Kidney (tissue), 14 donors: ENCODE results near the gene OR10H2. TPM values are rescaled to one million over a fixed set of nuclear protein-coding genes. Genes with fewer than 3 reads are reported as not detected.

ENCODE experiments used
- DNase-seq, 5 donors: peaks; one replicate each; pipeline ENCODE4 v3.0.0-alpha.2; 2013 to 2020
- FAIRE-seq: peaks from 2 replicates; lab custom pipeline; 2012; peaks lifted over from hg19 to GRCh38; lab: Jason Lieb, UNC
- H3K27ac ChIP-seq, 2 donors: one replicate each; pipeline ENCODE4 v1.7.0; 2013; ENCODE audit warnings: low read depth in 2 of 2, low read length in 2 of 2, inconsistent platforms in 1 of 2
- H3K27me3 ChIP-seq: one replicate; pipeline ENCODE4 v1.7.1; 2013; ENCODE audit warnings: low read length, inconsistent platforms; ENCODE audit not compliant: control insufficient read depth, insufficient read depth
- H3K36me3 ChIP-seq, 3 donors: one replicate each; pipeline versions ENCODE4 v1.7.0 to v1.7.1; 2013; ENCODE audit warnings: low read length in 3 of 3, control low read depth in 1 of 3, inconsistent platforms in 1 of 3; ENCODE audit not compliant: insufficient read depth in 3 of 3, control insufficient read depth in 2 of 3
- H3K4me1 ChIP-seq, 3 donors: one replicate each; pipeline versions ENCODE4 v1.7.0 to v1.7.1; 2013; ENCODE audit warnings: low read length in 3 of 3, inconsistent platforms in 1 of 3, low read depth in 1 of 3; ENCODE audit not compliant: control insufficient read depth in 2 of 3, insufficient read depth in 2 of 3
- H3K4me3 ChIP-seq, 3 donors: one replicate each; pipeline versions ENCODE4 v1.7.0 to v1.8.1; 2013; ENCODE audit warnings: low read length in 3 of 3, control low read depth in 1 of 3, inconsistent platforms in 1 of 3
- H3K9ac ChIP-seq, 3 donors: one replicate each; pipeline versions ENCODE4 v1.7.0 to v1.7.1; 2013; ENCODE audit warnings: low read length in 3 of 3, control low read depth in 1 of 3, inconsistent platforms in 1 of 3
- H3K9me3 ChIP-seq, 3 donors: one replicate each; pipeline versions ENCODE4 v1.7.0 to v1.7.1; 2013; ENCODE audit warnings: low read length in 3 of 3, control low read depth in 1 of 3, inconsistent platforms in 1 of 3; ENCODE audit not compliant: control insufficient read depth in 2 of 3, insufficient read depth in 1 of 3
- CTCF ChIP-seq: IDR thresholded peaks from 3 replicates; pipeline ENCODE4 v1.5.1; 2012; ENCODE audit warnings: mild to moderate bottlenecking, moderate library complexity, borderline replicate concordance; ENCODE audit not compliant: insufficient read depth; ENCODE audit errors: extremely low read depth
- intact Hi-C: fragments of 100-400 bp; cut with DNase I; formaldehyde crosslinking; loops from one replicate; pipeline ENCODE4 v1.11.1; 2022
- polyA plus RNA-seq: library from polyadenylated mRNA; stranded (reverse); fragments of 350-450 nt; fragmentation: Illumina TruSeq; extraction: RNeasy Lipid Tissue Mini Kit (QIAGEN cat#74804); gene quantifications from one replicate; pipeline ENCODE4 v1.2.3, GENCODE V29; 2014; ENCODE audit warnings: low read depth, low replicate concordance; ENCODE audit not compliant: insufficient read depth
- total RNA-seq: library from RNA; stranded (reverse); fragmentation: NEBNext Ultra II Directional; extraction: Animal tissue kit (Norgen Biotek cat#: 25700); gene quantifications from one replicate; pipeline ENCODE4 v1.2.1, GENCODE V29; 2021
- donor health status: control.
- donor health status: control.
- donor health status: control.
- donor health status: control.
- donor health status: control.
- donor health status: DM: yes; HTN: yes; CAD: no.
- donor health status: Normal renal cell carcinoma (clear cell type).

OR10H2 gene
- total and polyA plus RNA-seq, 2 donors from 2014 or later, result not detected

- FAIRE-seq (no peak), DNase-seq (no peak)
- Histone ChIP-seq H3K9me3 (peaks cover 0 to 7% (median 3%) of the 10 kb centered on the region in 3 donors), H3K27me3 (no peaks in the 10 kb centered on the region), H3K4me1 (no peaks in the 10 kb centered on the region), H3K36me3 (no peaks in the 10 kb centered on the region), H3K27ac (no peak overlapping the region), H3K4me3 (no peak overlapping the region), H3K9ac (no peak overlapping the region)
- intact Hi-C loops, result no loop called here
- TF ChIP-seq CTCF, result no peak
These were observed 13.0 kb downstream of the OR10H2 start for GRCh38 chr19:15740785-15741184.

GRCh38 chr19:15748239-15748638 is 20.4 kb downstream of the OR10H2 start:
- no peaks in the 10 kb centered on the region for H3K9me3 ChIP-seq
- no peak for DNase-seq
- TF ChIP-seq CTCF, result no peak
- H3K27ac ChIP-seq, result no peak overlapping the region
- intact Hi-C loops, result no loop called here
- H3K4me3 ChIP-seq, result no peak overlapping the region
- H3K4me1 ChIP-seq, result no peaks in the 10 kb centered on the region
- H3K9ac ChIP-seq, result no peak overlapping the region
- no peak for FAIRE-seq
- no peaks in the 10 kb centered on the region for H3K27me3 ChIP-seq
- H3K36me3 ChIP-seq, result no peaks in the 10 kb centered on the region

- no peaks in the 10 kb centered on the region for H3K4me1 ChIP-seq
- no peak for FAIRE-seq
- intact Hi-C loops, result no loop called here
- no peaks in the 10 kb centered on the region for H3K36me3 ChIP-seq
- H3K27me3 ChIP-seq, result no peaks in the 10 kb centered on the region
- H3K4me3 ChIP-seq, result no peak overlapping the region
- peaks cover 0 to 5% (median 0%) of the 10 kb centered on the region in 3 donors for H3K9me3 ChIP-seq
- H3K9ac ChIP-seq, result no peak overlapping the region
- TF ChIP-seq CTCF, result no peak
- DNase-seq, result no peak
- no peak overlapping the region for H3K27ac ChIP-seq
These were observed 30.6 kb downstream of the OR10H2 start for GRCh38 chr19:15758379-15758778.

GRCh38 chr19:15759962-15760565 is 32.2 kb downstream of the OR10H2 start:
- no peak for FAIRE-seq
- peak; percentile 39 for TF ChIP-seq CTCF

More at GRCh38 chr19:15759962-15760565, 32.2 kb downstream of the OR10H2 start:
- Histone ChIP-seq H3K27me3 (no peaks in the 10 kb centered on the region), H3K36me3 (no peaks in the 10 kb centered on the region), H3K27ac (no peak overlapping the region), H3K4me1 (no peaks in the 10 kb centered on the region), H3K9ac (no peak overlapping the region), H3K9me3 (peaks cover 0 to 5% (median 0%) of the 10 kb centered on the region in 3 donors), H3K4me3 (no peak overlapping the region)
- intact Hi-C loops, result no loop called here
- DNase-seq, result no peak
